Choroid plexus epithelial cell (primary cell): ENCODE results near the gene MORC2.

Source experiments
- DNase-seq: peaks from one replicate; pipeline ENCODE4 v3.0.0-alpha.2; 2010; ENCODE audit warnings: low read depth
- H3K4me3 ChIP-seq: 2 replicates; pipeline ENCODE4 v1.5.1; 2011; ENCODE audit warnings: low read depth, mild to moderate bottlenecking, control low read depth, low read length, moderate library complexity
- CTCF ChIP-seq: conservative IDR thresholded peaks from 2 replicates; pipeline ENCODE4 v1.5.1; 2011; ENCODE audit warnings: low read depth, mild to moderate bottlenecking, control low read depth, inconsistent platforms, low read length, moderate library complexity

MORC2 gene

GRCh38 chr22:30876915-30877553, 91.5 kb downstream of the MORC2 start:
- DNase-seq, result peak; percentile 79
- H3K4me3 ChIP-seq, result no peak overlapping the region
- TF ChIP-seq CTCF, result no peak

- TF ChIP-seq CTCF, result no peak
- no peak overlapping the region for H3K4me3 ChIP-seq
- DNase-seq, result no peak
These were observed 92.3 kb downstream of the MORC2 start for GRCh38 chr22:30876221-30876751.

GRCh38 chr22:30875481-30876215, 92.9 kb downstream of the MORC2 start:
- no peak overlapping the region for H3K4me3 ChIP-seq
- no peak for DNase-seq
- TF ChIP-seq CTCF, result no peak
